ENCODE results near the gene MAN2A1.

The MAN2A1 gene

GRCh38 chr5:109838157-109838556, 148.4 kb downstream of the MAN2A1 start:
- Histone ChIP-seq H3K9me3 (no peaks in the 10 kb centered on the region), H3K27me3 (no peaks in the 10 kb centered on the region)
- TF ChIP-seq CTCF (IDR thresholded peaks at IDR 0.05) = no peak

GRCh38 chr5:109844148-109844547, 154.4 kb downstream of the MAN2A1 start:
- Histone ChIP-seq H3K9me3 (no peaks in the 10 kb centered on the region), H3K4me3 (ENCODE audit: low read depth in 1 of 2, low read length in 1 of 2) (no peak overlapping the region), H3K27ac (no peak overlapping the region), H3K4me1 (ENCODE audit: control insufficient read depth in 1 of 2, insufficient read depth in 1 of 2, low read depth in 1 of 2, low read length in 1 of 2) (no peaks in the 10 kb centered on the region), H3K27me3 (no peaks in the 10 kb centered on the region), H3K36me3 (peaks cover 40% of the 10 kb centered on the region)
- no peak for TF ChIP-seq CTCF (IDR thresholded peaks at IDR 0.05)

More at GRCh38 chr5:109838157-109838556, 148.4 kb downstream of the MAN2A1 start:
- H3K36me3 ChIP-seq = peaks cover 12% of the 10 kb centered on the region
- H3K27ac ChIP-seq = no peak overlapping the region
- H3K4me1 ChIP-seq (ENCODE audit: control insufficient read depth in 1 of 2, insufficient read depth in 1 of 2, low read depth in 1 of 2, low read length in 1 of 2) = no peaks in the 10 kb centered on the region
- no peak overlapping the region for H3K4me3 ChIP-seq (ENCODE audit: low read depth in 1 of 2, low read length in 1 of 2)

DNA sequence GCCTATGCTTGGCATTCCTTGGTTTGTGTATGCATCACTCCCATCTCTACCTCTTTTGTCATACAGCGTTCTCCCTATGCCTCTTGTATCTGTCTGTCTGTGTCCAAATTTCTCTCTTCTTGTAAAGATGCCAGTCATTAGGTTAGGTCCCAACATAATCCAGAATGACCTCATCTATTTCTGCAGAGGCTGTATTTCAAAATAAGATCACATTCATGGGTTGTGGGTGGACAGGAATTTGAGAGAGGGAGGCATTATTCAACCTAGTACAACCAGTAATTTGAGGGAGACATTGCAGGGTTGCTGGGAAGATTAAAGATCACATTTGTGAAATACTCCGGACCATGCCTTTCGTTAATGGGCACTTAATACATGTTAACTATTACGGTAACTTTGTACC, 155.0 kb downstream of the MAN2A1 start:
- Histone ChIP-seq H3K4me3 (ENCODE audit: low read depth in 1 of 2, low read length in 1 of 2) (no peak overlapping the region), H3K27ac (no peak overlapping the region), H3K27me3 (no peaks in the 10 kb centered on the region), H3K4me1 (ENCODE audit: control insufficient read depth in 1 of 2, insufficient read depth in 1 of 2, low read depth in 1 of 2, low read length in 1 of 2) (no peaks in the 10 kb centered on the region), H3K9me3 (no peaks in the 10 kb centered on the region), H3K36me3 (peaks cover 40% of the 10 kb centered on the region)
- no peak for TF ChIP-seq CTCF (IDR thresholded peaks at IDR 0.05)

- Histone ChIP-seq H3K36me3 (peaks cover 42% of the 10 kb centered on the region), H3K9me3 (no peaks in the 10 kb centered on the region), H3K27ac (no peak overlapping the region), H3K27me3 (no peaks in the 10 kb centered on the region), H3K4me1 (ENCODE audit: control insufficient read depth in 1 of 2, insufficient read depth in 1 of 2, low read depth in 1 of 2, low read length in 1 of 2) (no peaks in the 10 kb centered on the region), H3K4me3 (ENCODE audit: low read depth in 1 of 2, low read length in 1 of 2) (no peak overlapping the region)
- TF ChIP-seq CTCF (IDR thresholded peaks at IDR 0.05) = no peak
Observed at GRCh38 chr5:109848130-109848529, 158.4 kb downstream of the MAN2A1 start.

GRCh38 chr5:109849478-109850088, 159.9 kb downstream of the MAN2A1 start:
- no peak overlapping the region for H3K4me3 ChIP-seq (ENCODE audit: low read depth in 1 of 2, low read length in 1 of 2)
- no peak overlapping the region for H3K27ac ChIP-seq
- no peak for TF ChIP-seq CTCF (IDR thresholded peaks at IDR 0.05)
- H3K27me3 ChIP-seq = no peaks in the 10 kb centered on the region
- H3K36me3 ChIP-seq = peaks cover 37% of the 10 kb centered on the region
- H3K4me1 ChIP-seq (ENCODE audit: control insufficient read depth in 1 of 2, insufficient read depth in 1 of 2, low read depth in 1 of 2, low read length in 1 of 2) = no peaks in the 10 kb centered on the region
- no peaks in the 10 kb centered on the region for H3K9me3 ChIP-seq
